Neural progenitor cell (in vitro differentiated cells): Measurements from ENCODE around the gene EFCAB6. TPM values are rescaled to one million over a fixed set of nuclear protein-coding genes. Genes with fewer than 3 reads are reported as not detected.

Experiments
- DNase-seq: peaks from one replicate; pipeline ENCODE4 v3.0.0-alpha.2; 2016; ENCODE audit warnings: low spot score
- H2AFZ ChIP-seq: fragments of 200-600 bp; sonication (generic); replicated peaks from 2 replicates; pipeline ENCODE4 v1.6.1; 2016; ENCODE audit warnings: antibody characterized with exemption
- H3F3A ChIP-seq: fragments of 200-600 bp; sonication (generic); 2 replicates; pipeline ENCODE4 v1.6.1; 2016; ENCODE audit warnings: antibody characterized with exemption, low read depth
- H3K27ac ChIP-seq: fragments of 200-600 bp; sonication (generic); 2 replicates; pipeline ENCODE4 v1.5.1; 2016; ENCODE audit warnings: mild to moderate bottlenecking
- H3K27me3 ChIP-seq: fragments of 200-600 bp; sonication (generic); 2 replicates; pipeline ENCODE4 v1.6.1; 2016; ENCODE audit warnings: mild to moderate bottlenecking, moderate library complexity
- H3K36me3 ChIP-seq: fragments of 200-600 bp; sonication (generic); 2 replicates; pipeline ENCODE4 v1.5.1; 2016
- H3K4me1 ChIP-seq: fragments of 200-600 bp; sonication (generic); 2 replicates; pipeline ENCODE4 v1.6.1; 2016; ENCODE audit warnings: mixed run types
- H3K4me2 ChIP-seq: fragments of 200-600 bp; sonication (generic); 2 replicates; pipeline ENCODE4 v1.6.1; 2016
- H3K4me3 ChIP-seq: fragments of 200-600 bp; sonication (generic); 2 replicates; pipeline ENCODE4 v1.5.1; 2016
- H3K79me2 ChIP-seq: fragments of 200-600 bp; sonication (generic); 2 replicates; pipeline ENCODE4 v1.6.1; 2016; ENCODE audit warnings: low read depth
- H3K9ac ChIP-seq: fragments of 200-600 bp; sonication (generic); 2 replicates; pipeline ENCODE4 v1.6.1; 2016
- H3K9me3 ChIP-seq: fragments of 200-600 bp; sonication (generic); 2 replicates; pipeline ENCODE4 v1.5.1; 2016; ENCODE audit warnings: low read depth
- H4K20me1 ChIP-seq: fragments of 200-600 bp; sonication (generic); 2 replicates; pipeline ENCODE4 v1.6.1; 2016; ENCODE audit warnings: low read depth
- H3K27ac Mint-ChIP-seq: 3 replicates; pipeline ENCODE4 v1.8.0; 2021; ENCODE audit warnings: mixed read lengths
- H3K27me3 Mint-ChIP-seq: 2 replicates; pipeline ENCODE4 v1.8.0; 2022; ENCODE audit warnings: low read depth, mild to moderate bottlenecking, inconsistent platforms, moderate library complexity, mixed read lengths; ENCODE audit not compliant: insufficient read depth
- H3K36me3 Mint-ChIP-seq: 3 replicates; pipeline ENCODE4 v1.8.0; 2021; ENCODE audit warnings: mixed read lengths
- H3K4me1 Mint-ChIP-seq: 3 replicates; pipeline ENCODE4 v1.8.0; 2021; ENCODE audit warnings: mixed read lengths
- H3K4me3 Mint-ChIP-seq: 3 replicates; pipeline ENCODE4 v1.8.0; 2021; ENCODE audit warnings: mild to moderate bottlenecking, moderate library complexity, mixed read lengths
- H3K9me3 Mint-ChIP-seq: 3 replicates; pipeline ENCODE4 v1.8.0; 2020; ENCODE audit warnings: mixed read lengths
- CTCF ChIP-seq: fragments of 200-600 bp; sonication (generic); IDR thresholded peaks from 2 replicates; pipeline ENCODE4 v1.5.1; 2017; ENCODE audit warnings: antibody characterized with exemption, mild to moderate bottlenecking
- EZH2 ChIP-seq: fragments of 200-600 bp; sonication (generic); IDR thresholded peaks from 2 replicates; pipeline ENCODE4 v1.6.1; 2017; ENCODE audit warnings: antibody characterized with exemption, mild to moderate bottlenecking, moderate library complexity
- EZH2phosphoT487 ChIP-seq: fragments of 200-600 bp; sonication (generic); IDR thresholded peaks from 2 replicates; pipeline ENCODE4 v1.6.1; 2017; ENCODE audit warnings: antibody characterized with exemption
- total RNA-seq: library from RNA; depleted of rRNA; stranded (reverse); fragments of >200 nt; gene quantifications from 2 replicates; pipeline ENCODE4 v1.2.3, GENCODE V29; 2015; ENCODE audit warnings: low replicate concordance

Gene EFCAB6
- total RNA-seq, 1 donor from 2014 or later: 4.9 TPM

GRCh38 chr22:43542681-43543521 lies 269.2 kb downstream of the EFCAB6 start:
- H3K27ac ChIP-seq: no peak overlapping the region
- H3K4me3 ChIP-seq: no peak overlapping the region
- Mint-ChIP-seq H3K36me3 (peaks cover 2% of the 10 kb centered on the region), H3K27ac (peak overlapping the region; percentile 29), H3K9me3 (peaks cover 3% of the 10 kb centered on the region), H3K27me3 (peaks cover 10% of the 10 kb centered on the region), H3K4me1 (peaks cover 11% of the 10 kb centered on the region), H3K4me3 (no peak overlapping the region)
- H3F3A ChIP-seq: no peaks in the 10 kb centered on the region
- DNase-seq: no peak
- no peak overlapping the region for H3K9ac ChIP-seq
- no peaks in the 10 kb centered on the region for H3K36me3 ChIP-seq
- H2AFZ ChIP-seq: no peak overlapping the region
- no peak for TF ChIP-seq EZH2
- no peak for TF ChIP-seq CTCF
- TF ChIP-seq EZH2phosphoT487: no peak
- no peaks in the 10 kb centered on the region for H4K20me1 ChIP-seq
- H3K79me2 ChIP-seq: no peaks in the 10 kb centered on the region
- H3K4me2 ChIP-seq: no peak overlapping the region
- H3K27me3 ChIP-seq: no peaks in the 10 kb centered on the region
- H3K9me3 ChIP-seq: no peaks in the 10 kb centered on the region
- no peaks in the 10 kb centered on the region for H3K4me1 ChIP-seq

GRCh38 chr22:43541462-43542407 lies 270.4 kb downstream of the EFCAB6 start:
- no peaks in the 10 kb centered on the region for H4K20me1 ChIP-seq
- Mint-ChIP-seq H3K4me3 (no peak overlapping the region), H3K27me3 (peaks cover 10% of the 10 kb centered on the region), H3K9me3 (peaks cover 7% of the 10 kb centered on the region), H3K27ac (no peak overlapping the region), H3K36me3 (peaks cover 2% of the 10 kb centered on the region), H3K4me1 (peaks cover 11% of the 10 kb centered on the region)
- H3K27me3 ChIP-seq: no peaks in the 10 kb centered on the region
- no peaks in the 10 kb centered on the region for H3K4me1 ChIP-seq
- no peak for DNase-seq
- H3K4me3 ChIP-seq: no peak overlapping the region
- TF ChIP-seq CTCF: no peak
- no peak for TF ChIP-seq EZH2
- TF ChIP-seq EZH2phosphoT487: no peak
- no peak overlapping the region for H3K9ac ChIP-seq
- H3F3A ChIP-seq: no peaks in the 10 kb centered on the region
- H3K79me2 ChIP-seq: no peaks in the 10 kb centered on the region
- no peak overlapping the region for H2AFZ ChIP-seq
- no peaks in the 10 kb centered on the region for H3K9me3 ChIP-seq
- H3K4me2 ChIP-seq: no peak overlapping the region
- no peak overlapping the region for H3K27ac ChIP-seq
- H3K36me3 ChIP-seq: no peaks in the 10 kb centered on the region

- no peak overlapping the region for H3K9ac ChIP-seq
- peaks cover 10% of the 10 kb centered on the region for H3K27me3 Mint-ChIP-seq
- H3K4me3 ChIP-seq: no peak overlapping the region
- no peak overlapping the region for H3K4me2 ChIP-seq
- H3K9me3 Mint-ChIP-seq: peaks cover 12% of the 10 kb centered on the region
- no peak for DNase-seq
- H3K27ac Mint-ChIP-seq: no peak overlapping the region
- no peak overlapping the region for H3K27ac ChIP-seq
- TF ChIP-seq CTCF: no peak
- TF ChIP-seq EZH2: no peak
- TF ChIP-seq EZH2phosphoT487: no peak
- no peak overlapping the region for H3K4me3 Mint-ChIP-seq
- H3K36me3 ChIP-seq: no peaks in the 10 kb centered on the region
- H4K20me1 ChIP-seq: no peaks in the 10 kb centered on the region
- H3K79me2 ChIP-seq: no peaks in the 10 kb centered on the region
- H3K4me1 ChIP-seq: no peaks in the 10 kb centered on the region
- no peak overlapping the region for H2AFZ ChIP-seq
- H3K27me3 ChIP-seq: no peaks in the 10 kb centered on the region
- peaks cover 2% of the 10 kb centered on the region for H3K36me3 Mint-ChIP-seq
- no peaks in the 10 kb centered on the region for H3F3A ChIP-seq
- no peaks in the 10 kb centered on the region for H3K9me3 ChIP-seq
- peaks cover 11% of the 10 kb centered on the region for H3K4me1 Mint-ChIP-seq
Observed at GRCh38 chr22:43541022-43541421, 271.1 kb downstream of the EFCAB6 start.
